ENCODE measurements around the gene MMP17. TPM values are rescaled to one million over a fixed set of nuclear protein-coding genes. Genes with fewer than 3 reads are reported as not detected.

The MMP17 gene
- total and polyA plus RNA-seq, 4 donors, result 0.17 to 0.37 (median 0.24) TPM; not detected in 1

DNA sequence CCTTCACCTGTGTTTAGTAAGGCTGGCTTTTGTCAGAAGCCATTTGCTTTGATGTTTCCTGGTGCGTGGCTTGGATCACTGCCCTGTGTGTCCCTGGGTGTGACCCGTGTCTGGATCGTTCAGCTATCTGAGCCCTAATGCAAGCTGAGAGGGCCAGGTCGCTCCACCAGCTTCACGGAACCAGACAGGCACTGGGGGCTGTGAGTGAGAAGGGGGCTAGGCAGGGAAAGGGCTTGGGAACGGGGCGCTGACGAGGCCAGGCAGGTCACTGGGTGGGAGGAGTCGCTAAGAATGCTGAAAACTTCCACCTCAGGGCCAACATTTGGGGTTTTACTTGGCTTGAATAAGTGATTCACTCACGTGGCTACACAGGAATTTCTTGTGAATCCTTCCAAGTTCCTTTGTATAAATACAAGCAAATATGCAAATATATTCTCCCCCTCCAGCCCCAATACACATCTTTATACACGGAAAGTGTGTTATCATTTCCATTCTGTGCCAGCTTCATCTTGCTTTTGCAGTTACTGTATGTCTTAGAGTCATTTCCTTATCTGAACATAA lies 24.2 kb upstream of the MMP17 start:
- TF ChIP-seq RXRA (IDR thresholded peaks at IDR 0.05) (no peak), EGR1 (IDR thresholded peaks at IDR 0.05; ENCODE audit: low read depth in 2 of 2) (no peak), GABPA (IDR thresholded peaks at IDR 0.05 in 1 of 2, conservative IDR thresholded peaks at IDR 0.05 in 1 of 2) (no peak), CTCF (IDR thresholded peaks at IDR 0.05; ENCODE audit: low read depth, low read length, missing input control) (no peak), JUND (IDR thresholded peaks at IDR 0.05) (no peak), ATF3 (IDR thresholded peaks at IDR 0.05) (no peak), HNF4G (IDR thresholded peaks at IDR 0.05) (no peak), HNF4A (conservative IDR thresholded peaks at IDR 0.05) (no peak), FOXA1 (IDR thresholded peaks at IDR 0.05) (no peak), NR2F2 (IDR thresholded peaks at IDR 0.05) (no peak), YY1 (IDR thresholded peaks at IDR 0.05) (no peak), FOXA2 (IDR thresholded peaks at IDR 0.05) (no peak), TAF1 (conservative IDR thresholded peaks at IDR 0.05) (no peak)
- TF ChIP-seq, protein P1, sequence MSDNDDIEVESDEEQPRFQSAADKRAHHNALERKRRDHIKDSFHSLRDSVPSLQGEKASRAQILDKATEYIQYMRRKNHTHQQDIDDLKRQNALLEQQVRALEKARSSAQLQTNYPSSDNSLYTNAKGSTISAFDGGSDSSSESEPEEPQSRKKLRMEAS (IDR thresholded peaks at IDR 0.05), result no peak
- H3K9ac ChIP-seq (ENCODE audit: low read depth in 1 of 2, low read length in 2 of 2), result no peak overlapping the region
- no peaks in the 10 kb centered on the region for H3K27me3 ChIP-seq (ENCODE audit: control insufficient read depth in 4 of 4, insufficient read depth in 4 of 4, low read length in 3 of 4)
- H3K4me1 ChIP-seq (ENCODE audit: control insufficient read depth in 4 of 4, insufficient read depth in 4 of 4, low read length in 3 of 4), result no peaks in the 10 kb centered on the region
- H3K27ac ChIP-seq (ENCODE audit: low read depth in 1 of 2, low read length in 2 of 2), result no peak overlapping the region
- no peak overlapping the region for H3K4me3 ChIP-seq (ENCODE audit: low read depth in 1 of 3, low read length in 3 of 3)
- peaks cover 0 to 33% (median 10%) of the 10 kb centered on the region in 4 donors for H3K36me3 ChIP-seq (ENCODE audit: control insufficient read depth in 4 of 4, insufficient read depth in 3 of 4, low read depth in 1 of 4, low read length in 3 of 4)
- WGBS, result 54% methylated on average over 11 of the region's 11 CpGs
- H3K9me3 ChIP-seq (ENCODE audit: control insufficient read depth in 4 of 4, low read length in 3 of 4), result no peaks in the 10 kb centered on the region
- no peak for DNase-seq (ENCODE audit: low spot score)

DNA sequence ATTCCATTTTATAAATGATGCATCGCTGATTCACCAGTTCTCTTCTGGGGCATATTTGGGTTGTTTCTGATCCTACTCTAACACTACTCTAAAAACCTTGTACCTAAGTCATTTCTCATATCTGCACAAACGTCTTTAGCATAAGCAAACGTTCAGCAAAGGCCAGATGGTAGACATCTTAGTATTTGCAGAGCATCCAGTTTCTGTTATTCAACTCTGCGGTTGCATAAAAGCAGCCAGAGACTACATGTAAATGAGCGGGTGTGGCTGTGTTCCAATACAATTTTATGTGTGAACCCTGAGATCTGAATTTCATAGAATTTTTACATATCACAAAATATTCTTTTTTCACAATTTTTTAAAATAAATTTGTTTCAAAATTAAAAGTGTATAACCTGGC lies 22.8 kb upstream of the MMP17 start:
- no peak overlapping the region for H3K4me3 ChIP-seq (ENCODE audit: low read depth in 1 of 3, low read length in 3 of 3)
- H3K27me3 ChIP-seq (ENCODE audit: control insufficient read depth in 4 of 4, insufficient read depth in 4 of 4, low read length in 3 of 4), result no peaks in the 10 kb centered on the region
- H3K9me3 ChIP-seq (ENCODE audit: control insufficient read depth in 4 of 4, low read length in 3 of 4), result no peaks in the 10 kb centered on the region
- no peak for TF ChIP-seq SP1 (IDR thresholded peaks at IDR 0.05)
- TF ChIP-seq HNF4A (conservative IDR thresholded peaks at IDR 0.05), result no peak
- TF ChIP-seq, protein P1 (IDR thresholded peaks at IDR 0.05), result no peak
- TF ChIP-seq EGR1 (IDR thresholded peaks at IDR 0.05; ENCODE audit: low read depth in 2 of 2), result no peak
- no peak for TF ChIP-seq JUND (IDR thresholded peaks at IDR 0.05)
- no peak for TF ChIP-seq HNF4G (IDR thresholded peaks at IDR 0.05)
- no peak for TF ChIP-seq FOXA2 (IDR thresholded peaks at IDR 0.05)
- no peak overlapping the region for H3K9ac ChIP-seq (ENCODE audit: low read depth in 1 of 2, low read length in 2 of 2)
- no peaks in the 10 kb centered on the region for H3K4me1 ChIP-seq (ENCODE audit: control insufficient read depth in 4 of 4, insufficient read depth in 4 of 4, low read length in 3 of 4)
- H3K36me3 ChIP-seq (ENCODE audit: control insufficient read depth in 4 of 4, insufficient read depth in 3 of 4, low read depth in 1 of 4, low read length in 3 of 4), result peaks cover 0 to 19% (median 5%) of the 10 kb centered on the region in 4 donors
- no peak for DNase-seq (ENCODE audit: low spot score)
- no peak overlapping the region for H3K27ac ChIP-seq (ENCODE audit: low read depth in 1 of 2, low read length in 2 of 2)
- WGBS, result 84% methylated on average over 5 of the region's 5 CpGs

GRCh38 chr12:131806674-131807073 lies 21.5 kb upstream of the MMP17 start:
- no peak for DNase-seq (ENCODE audit: low spot score)
- H3K36me3 ChIP-seq (ENCODE audit: control insufficient read depth in 4 of 4, insufficient read depth in 3 of 4, low read depth in 1 of 4, low read length in 3 of 4), result peaks cover 0 to 10% (median 3%) of the 10 kb centered on the region in 4 donors
- 85% methylated on average over 7 of the region's 7 CpGs for WGBS
- no peak overlapping the region for H3K4me3 ChIP-seq (ENCODE audit: low read depth in 1 of 3, low read length in 3 of 3)
- no peak overlapping the region for H3K27ac ChIP-seq (ENCODE audit: low read depth in 1 of 2, low read length in 2 of 2)
- no peaks in the 10 kb centered on the region for H3K27me3 ChIP-seq (ENCODE audit: control insufficient read depth in 4 of 4, insufficient read depth in 4 of 4, low read length in 3 of 4)
- H3K9ac ChIP-seq (ENCODE audit: low read depth in 1 of 2, low read length in 2 of 2), result no peak overlapping the region
- no peaks in the 10 kb centered on the region for H3K4me1 ChIP-seq (ENCODE audit: control insufficient read depth in 4 of 4, insufficient read depth in 4 of 4, low read length in 3 of 4)
- no peaks in the 10 kb centered on the region for H3K9me3 ChIP-seq (ENCODE audit: control insufficient read depth in 4 of 4, low read length in 3 of 4)
- TF ChIP-seq REST (IDR thresholded peaks at IDR 0.05) (no peak), RXRA (IDR thresholded peaks at IDR 0.05) (no peak), HNF4G (IDR thresholded peaks at IDR 0.05) (no peak), ATF3 (IDR thresholded peaks at IDR 0.05) (no peak), HNF4A (conservative IDR thresholded peaks at IDR 0.05) (no peak), FOXA2 (IDR thresholded peaks at IDR 0.05) (no peak), RAD21 (IDR thresholded peaks at IDR 0.05) (no peak), GABPA (IDR thresholded peaks at IDR 0.05 in 1 of 2, conservative IDR thresholded peaks at IDR 0.05 in 1 of 2) (no peak), YY1 (IDR thresholded peaks at IDR 0.05) (no peak)
- TF ChIP-seq, protein P2, sequence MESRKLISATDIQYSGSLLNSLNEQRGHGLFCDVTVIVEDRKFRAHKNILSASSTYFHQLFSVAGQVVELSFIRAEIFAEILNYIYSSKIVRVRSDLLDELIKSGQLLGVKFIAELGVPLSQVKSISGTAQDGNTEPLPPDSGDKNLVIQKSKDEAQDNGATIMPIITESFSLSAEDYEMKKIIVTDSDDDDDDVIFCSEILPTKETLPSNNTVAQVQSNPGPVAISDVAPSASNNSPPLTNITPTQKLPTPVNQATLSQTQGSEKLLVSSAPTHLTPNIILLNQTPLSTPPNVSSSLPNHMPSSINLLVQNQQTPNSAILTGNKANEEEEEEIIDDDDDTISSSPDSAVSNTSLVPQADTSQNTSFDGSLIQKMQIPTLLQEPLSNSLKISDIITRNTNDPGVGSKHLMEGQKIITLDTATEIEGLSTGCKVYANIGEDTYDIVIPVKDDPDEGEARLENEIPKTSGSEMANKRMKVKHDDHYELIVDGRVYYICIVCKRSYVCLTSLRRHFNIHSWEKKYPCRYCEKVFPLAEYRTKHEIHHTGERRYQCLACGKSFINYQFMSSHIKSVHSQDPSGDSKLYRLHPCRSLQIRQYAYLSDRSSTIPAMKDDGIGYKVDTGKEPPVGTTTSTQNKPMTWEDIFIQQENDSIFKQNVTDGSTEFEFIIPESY (IDR thresholded peaks at IDR 0.05), result no peak
